HG03095 (cell line): ENCODE measurements around the gene PDGFB.

Source experiments
- ATAC-seq: cut with Tn5 transposase; IDR thresholded peaks from one replicate; pipeline ENCODE4 v1.9.1; 2021; ENCODE audit warnings: moderate library complexity; ENCODE audit not compliant: unreplicated experiment

The PDGFB gene

GRCh38 chr22:39254789-39255298 lies 10.1 kb upstream of the PDGFB start:
- no peak for ATAC-seq

DNA sequence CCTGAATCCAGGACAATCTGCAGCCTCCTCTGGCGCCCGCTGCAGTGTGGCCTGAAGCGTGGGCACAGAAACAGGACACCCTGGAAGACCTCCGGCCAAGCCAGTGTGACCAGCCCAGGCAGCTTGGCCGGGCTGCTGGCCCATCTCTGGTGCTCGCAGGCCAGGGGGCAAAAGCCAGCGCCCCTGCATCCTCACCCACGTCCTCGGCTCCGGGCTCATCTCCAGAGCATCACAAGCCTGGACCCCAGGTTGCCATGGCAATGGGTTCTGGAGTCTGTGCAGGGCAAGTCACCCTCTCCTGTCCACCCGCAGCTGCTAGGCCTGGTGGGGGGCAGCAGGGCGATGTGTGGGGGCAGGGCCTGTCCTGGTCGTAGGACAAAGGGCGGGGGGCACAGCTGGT lies 9.3 kb upstream of the PDGFB start:
- ATAC-seq: no peak

DNA sequence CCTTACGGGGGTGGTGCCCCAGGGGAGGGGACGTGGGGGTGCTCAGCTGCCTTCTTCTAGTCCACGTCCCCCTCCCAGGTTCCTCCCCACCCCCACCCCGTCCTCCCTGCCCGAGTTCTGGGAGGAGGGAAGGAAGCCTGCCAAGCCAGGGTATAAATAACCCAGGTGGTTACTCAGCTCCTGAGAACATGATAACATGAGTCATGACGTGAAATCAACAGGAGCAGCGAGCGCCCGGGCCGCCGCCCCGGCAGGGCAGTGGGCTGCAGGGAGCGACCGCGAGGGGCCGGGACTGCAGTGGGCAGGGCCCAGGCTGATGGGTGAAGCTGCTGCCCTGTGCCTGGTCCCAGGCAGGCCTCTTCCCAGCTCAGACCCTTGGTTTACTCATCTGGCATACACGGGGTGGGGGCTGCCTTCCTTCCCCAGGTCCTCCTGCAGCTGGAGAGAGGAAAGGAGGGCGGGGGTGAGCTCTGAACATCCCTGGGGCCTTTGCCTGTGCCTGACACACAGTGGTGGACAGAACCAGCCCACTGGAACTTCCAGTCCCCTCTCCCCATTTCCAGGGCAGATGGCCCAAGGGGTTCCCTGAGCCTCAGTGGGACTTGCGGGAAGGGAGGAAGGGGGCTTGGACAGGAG lies 8.8 kb upstream of the PDGFB start:
- ATAC-seq: no peak

DNA sequence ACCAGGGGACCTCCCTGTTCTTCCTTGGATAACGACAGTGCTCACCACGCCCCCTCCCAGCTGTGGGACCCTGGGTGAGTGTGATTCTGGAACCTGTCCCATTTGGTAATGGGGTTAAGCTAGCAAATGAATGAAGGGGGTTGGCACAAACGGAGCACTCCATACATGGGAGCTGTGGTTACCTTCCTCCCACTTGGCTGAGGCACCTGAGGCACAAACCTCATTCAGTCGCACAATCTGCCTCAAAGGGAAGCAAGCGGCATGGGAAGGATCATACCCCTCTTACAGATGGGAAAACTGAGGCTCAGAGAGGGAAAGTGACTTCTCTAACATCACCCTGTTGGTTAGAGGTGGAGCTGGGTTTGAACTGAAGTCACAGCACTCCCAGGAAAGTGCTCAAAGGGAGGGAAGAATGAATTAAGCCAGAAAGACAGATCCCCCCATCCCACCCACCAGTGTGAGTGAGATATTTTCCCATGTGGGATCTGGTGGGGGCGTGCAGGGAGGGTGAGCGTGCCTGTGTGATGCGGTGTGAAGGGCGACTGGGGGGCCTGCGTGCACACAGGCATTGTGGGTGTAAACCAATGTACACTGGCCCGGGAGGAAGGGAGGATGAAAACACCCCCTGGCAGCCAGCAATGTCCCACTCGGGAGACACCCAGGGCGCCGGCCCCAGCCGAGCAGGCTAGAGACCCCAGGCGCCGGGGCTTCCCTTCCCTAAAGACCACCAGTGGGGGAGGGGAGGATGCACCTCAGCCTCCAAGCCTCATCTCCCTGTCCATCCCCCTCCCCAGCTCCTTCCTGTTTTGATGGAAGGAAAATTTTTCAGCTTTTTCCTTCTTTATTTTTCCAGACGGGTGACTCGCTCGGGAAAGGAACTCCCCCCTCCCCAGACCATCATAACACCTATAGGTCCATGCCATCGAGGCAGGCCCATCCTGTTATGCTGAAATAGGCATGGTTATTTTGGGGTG lies 8.0 kb upstream of the PDGFB start:
- ATAC-seq: no peak

DNA sequence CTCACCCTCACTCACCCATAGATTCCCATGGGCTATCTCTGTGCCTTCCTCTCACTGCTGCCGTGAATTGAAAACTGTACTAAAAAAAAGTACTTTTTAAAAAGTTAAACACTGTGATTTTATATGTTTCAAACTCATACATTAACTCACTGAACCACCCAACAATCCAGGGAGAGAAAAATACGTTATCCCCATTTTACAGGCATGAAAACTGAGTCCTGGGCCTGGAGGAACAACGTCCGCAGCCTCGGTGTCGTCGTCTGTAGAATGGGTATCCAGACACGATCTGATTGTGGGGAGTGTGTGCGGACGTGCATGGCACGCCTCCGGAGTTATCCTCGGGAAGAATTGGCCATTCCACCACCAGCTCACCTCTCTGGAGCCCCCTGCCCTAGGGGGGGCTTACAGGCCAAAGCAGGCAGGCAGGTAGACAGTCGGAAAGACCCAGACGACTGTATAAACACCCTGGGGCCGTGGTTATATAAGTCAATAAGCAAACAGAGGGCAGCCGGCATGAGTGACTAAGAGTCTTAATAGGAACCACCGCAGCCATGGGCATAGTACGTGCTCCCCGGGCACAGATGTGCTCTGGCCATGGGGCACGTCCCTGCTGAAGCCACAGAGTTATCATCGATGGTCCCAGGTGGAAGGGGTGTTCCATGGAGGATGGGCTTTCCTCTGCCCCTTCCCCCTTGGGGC lies 7.1 kb upstream of the PDGFB start:
- ATAC-seq: no peak

- ATAC-seq: no peak
Observed at GRCh38 chr22:39250838-39251237, 6.1 kb upstream of the PDGFB start.

- no peak for ATAC-seq
Observed at GRCh38 chr22:39250131-39250530, 5.3 kb upstream of the PDGFB start.

GRCh38 chr22:39249086-39249704 lies 4.4 kb upstream of the PDGFB start:
- no peak for ATAC-seq

DNA sequence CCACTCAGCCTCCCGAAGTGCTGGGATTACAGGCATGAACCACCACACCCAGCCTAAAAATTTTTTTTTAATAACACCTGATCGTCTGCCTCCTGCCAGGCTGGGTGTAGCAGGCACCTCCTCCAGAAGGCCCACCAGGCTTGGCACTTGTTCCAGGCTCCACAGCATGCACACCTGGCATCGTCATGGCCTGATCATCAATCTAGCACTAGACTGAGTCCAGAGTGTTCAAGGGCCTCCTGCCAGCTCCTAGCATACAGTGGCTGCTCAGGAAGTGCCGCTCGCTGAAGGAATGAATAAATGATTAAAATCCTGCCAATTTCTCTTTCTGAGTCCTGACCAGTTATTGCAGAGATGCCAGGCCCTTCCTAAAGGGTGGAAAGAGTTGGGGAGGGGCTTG lies 3.5 kb upstream of the PDGFB start:
- no peak for ATAC-seq

DNA sequence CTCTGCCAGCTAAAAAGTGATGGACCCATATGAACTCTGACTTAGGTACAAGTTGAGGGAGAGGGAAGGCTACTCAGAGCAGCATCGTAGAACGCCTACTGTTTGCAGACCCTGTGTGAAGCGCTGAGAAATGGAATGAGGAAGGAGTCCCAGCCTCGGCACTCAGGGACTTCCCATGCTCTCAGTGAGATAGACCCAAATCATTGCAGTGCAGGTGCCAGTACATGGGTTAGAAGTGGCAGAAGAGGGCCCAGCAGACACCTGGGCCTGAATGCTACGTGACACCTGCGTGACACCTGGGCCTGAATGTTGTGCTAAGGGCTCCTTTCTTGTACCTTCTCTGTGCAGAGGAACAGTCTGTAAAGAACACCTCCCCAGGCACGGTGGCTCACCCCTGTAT lies 2.6 kb upstream of the PDGFB start:
- ATAC-seq: no peak

- ATAC-seq: no peak
Observed at GRCh38 chr22:39246690-39247332, 2.0 kb upstream of the PDGFB start.

DNA sequence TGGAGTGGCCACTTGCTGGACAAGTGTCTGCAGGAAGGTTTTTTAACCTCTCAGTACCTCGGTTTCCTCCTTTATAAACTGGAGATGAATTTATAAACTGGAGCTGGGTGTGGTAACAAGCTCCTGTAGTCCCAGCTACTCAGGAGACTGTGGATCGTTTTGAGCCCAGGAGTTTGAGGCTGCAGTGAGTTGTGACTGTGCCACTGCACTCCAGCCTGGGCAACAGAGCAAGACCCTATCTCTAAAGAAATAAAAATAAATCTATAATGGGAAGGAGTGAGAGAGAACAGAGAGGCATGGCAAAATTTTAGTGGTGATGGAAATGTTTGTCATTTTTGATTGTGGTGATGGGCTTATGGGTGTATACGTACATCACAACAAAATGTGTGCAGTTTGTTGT lies 1.4 kb upstream of the PDGFB start:
- no peak for ATAC-seq

DNA sequence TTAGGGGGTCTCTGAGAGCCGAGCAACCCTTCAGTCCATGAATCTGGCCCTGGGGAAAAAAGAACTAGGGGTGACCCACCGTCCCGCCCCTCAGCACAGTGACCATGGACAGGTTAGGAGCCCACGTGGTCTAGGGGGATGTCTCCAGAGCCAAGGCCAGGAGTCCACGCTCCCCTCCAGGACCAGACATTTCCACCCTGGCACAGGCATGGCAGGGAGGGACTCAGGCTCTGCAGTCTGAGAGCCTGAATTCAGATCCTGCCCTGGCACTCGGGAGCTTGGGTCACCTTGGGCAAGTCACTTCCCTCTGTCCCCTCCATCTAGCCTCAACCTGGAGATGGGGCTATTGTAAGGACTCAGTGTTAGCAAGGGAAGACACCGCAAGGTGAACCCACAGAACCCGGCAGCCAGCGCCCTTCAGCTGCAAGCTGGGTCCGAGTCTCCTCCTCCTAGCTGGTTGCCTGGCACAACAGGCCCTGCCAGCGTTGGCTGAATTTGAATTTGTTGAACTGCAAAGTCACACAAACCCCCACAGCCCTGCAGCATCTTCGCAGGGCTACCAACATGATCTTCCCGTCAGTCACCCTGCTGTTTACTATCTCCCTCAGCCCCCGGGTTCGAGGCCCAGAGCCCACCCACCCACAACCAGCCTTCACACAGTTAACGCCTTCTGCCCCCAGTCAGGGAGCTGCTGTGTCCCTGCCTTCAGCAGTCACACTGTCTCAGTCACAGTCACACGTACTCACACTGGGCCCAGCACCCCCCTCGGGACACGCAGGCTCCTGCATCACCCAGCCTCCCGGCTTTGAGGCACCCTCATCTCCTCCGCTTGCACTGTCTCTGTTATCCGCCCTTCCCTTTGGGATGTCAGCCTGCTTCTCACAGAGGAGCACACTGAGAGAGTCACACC lies 603 bp upstream of the PDGFB start:
- no peak for ATAC-seq

DNA sequence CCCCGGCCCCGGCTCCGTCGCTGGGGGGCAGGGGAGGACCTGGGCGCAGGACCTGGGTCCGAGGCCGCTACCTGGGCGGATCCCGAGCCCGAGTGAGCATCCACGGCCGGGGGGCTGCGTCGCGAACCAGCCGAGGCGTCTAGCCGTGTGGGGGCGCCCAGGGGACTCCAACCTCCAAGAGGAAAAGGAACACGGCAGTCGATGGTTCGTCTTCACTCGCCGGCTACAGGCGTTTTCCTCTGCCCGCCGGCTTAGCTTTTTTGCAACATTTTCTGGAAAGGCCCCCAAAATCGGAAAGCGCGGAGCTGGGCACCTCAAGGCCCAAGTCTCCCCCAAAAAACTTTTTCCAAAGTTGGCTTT lies 666 bp downstream of the PDGFB start:
- ATAC-seq: no peak

DNA sequence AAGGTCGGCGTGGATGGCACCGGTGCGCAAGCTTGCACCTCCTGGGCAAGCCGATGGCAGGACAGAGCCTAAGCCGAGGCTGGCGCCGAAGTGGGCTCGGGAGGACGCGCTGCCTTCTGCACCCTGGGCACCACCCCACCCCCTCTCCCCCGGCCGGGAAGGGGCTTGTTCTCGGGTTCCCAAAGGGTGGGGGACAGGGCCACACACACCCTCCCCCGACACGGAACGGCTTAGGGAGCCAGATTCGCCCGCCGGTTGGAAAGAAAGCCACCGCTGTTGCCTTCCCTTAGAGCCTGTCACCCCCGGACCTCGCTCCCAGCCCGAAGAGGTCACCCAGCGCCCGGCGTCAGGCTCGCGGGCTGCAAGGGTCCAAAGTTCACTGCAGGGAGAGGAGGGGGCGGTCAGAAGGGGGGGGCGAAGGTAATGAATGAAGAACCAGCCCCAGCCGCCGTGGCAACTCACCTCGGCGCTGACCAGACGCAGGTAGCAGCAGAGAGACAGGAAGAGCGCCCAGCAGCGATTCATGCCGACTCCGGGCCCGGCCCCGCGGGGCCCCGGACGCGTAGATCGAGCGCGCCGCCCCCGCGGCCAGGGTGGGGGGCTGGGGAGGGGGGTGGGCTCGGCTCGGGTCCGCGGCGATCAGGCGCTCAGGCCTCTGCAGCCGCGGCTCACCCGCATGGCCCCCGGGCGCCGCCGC lies 1.2 kb downstream of the PDGFB start:
- no peak for ATAC-seq

- ATAC-seq: no peak
Observed at GRCh38 chr22:39242595-39243438, 2.0 kb downstream of the PDGFB start.

DNA sequence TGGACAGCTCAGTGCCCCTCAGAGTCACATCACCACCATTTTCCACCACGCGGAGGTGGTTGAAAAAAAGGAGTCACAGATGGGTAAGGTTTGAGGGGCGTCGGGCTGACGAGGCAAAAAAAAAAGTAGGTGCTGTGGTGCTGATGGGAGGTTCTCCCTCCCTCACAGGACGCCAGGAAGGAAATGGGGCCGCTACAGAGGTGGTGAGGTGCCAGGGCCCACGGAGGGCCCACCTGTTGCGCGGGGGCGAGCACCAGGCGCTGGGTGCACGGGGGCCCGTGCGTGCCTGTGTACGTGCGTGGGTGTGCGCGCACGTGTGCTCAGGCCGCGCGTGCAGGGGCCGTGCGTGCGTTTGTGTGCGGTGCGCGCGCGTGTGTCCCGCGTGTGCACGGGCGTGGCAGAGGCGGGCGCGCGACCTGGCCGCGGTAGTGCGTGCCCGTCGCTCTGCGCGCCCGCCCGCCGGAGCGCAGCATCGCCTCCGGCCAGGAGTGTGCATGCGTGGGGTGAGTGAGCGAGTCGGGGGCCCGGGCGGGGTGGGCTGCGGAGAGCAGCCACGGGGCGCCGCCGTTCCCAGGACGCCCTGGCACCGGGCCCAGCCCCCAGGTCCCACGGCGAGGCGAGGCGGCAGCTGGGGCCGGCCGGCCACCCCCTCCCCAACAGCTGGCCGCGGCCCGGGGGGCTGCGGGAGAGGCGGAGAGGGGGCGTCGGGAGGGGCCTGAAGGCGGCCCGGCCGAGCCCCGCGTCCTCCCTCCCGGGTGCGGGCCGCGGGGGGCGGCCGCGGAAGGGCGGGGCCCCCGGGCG lies 2.8 kb downstream of the PDGFB start:
- ATAC-seq: no peak
